RPMI7951 (cell line): Measurements from ENCODE around the gene KRTAP4-16. TPM values are rescaled to one million over a fixed set of nuclear protein-coding genes. Genes with fewer than 3 reads are reported as not detected.
"Not testable (repeated sequence)": the region's sequence is repeated elsewhere in the genome, so short reads cannot be mapped to it uniquely, and the experiment has no call there.

Source experiments
- DNase-seq: peaks from one replicate; pipeline ENCODE4 v3.0.0-alpha.2; 2012; ENCODE audit warnings: low read depth
- total RNA-seq: library from RNA; depleted of rRNA; stranded (reverse); fragments of >200 nt; shearing (Covaris generic); gene quantifications from 2 replicates; pipeline ENCODE4 v1.2.3, GENCODE V29; 2014

KRTAP4-16 gene
- total RNA-seq, 1 experiment from 2014 or later: not detected

GRCh38 chr17:41076788-41077187 lies 25.2 kb downstream of the KRTAP4-16 start:
- no peak for DNase-seq

DNA sequence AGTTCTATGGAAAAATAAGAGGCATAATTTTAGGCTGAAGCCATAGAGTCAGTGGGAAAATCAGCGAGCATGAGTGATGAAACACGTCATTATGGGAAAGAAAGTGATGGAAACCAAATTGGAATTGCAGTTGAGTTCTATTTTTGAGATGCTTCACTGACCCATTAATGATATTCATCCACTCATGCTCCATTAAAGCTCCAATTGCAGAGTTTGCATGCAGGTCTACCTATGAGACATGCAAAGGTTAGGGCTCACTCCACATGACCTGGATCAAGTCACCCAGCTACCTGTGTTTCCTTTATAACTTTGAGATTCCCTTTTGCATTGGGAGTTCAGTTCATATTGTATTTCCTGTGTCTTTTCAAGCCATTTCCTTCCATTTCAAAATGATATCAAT lies 28.3 kb downstream of the KRTAP4-16 start:
- DNase-seq: no peak

DNA sequence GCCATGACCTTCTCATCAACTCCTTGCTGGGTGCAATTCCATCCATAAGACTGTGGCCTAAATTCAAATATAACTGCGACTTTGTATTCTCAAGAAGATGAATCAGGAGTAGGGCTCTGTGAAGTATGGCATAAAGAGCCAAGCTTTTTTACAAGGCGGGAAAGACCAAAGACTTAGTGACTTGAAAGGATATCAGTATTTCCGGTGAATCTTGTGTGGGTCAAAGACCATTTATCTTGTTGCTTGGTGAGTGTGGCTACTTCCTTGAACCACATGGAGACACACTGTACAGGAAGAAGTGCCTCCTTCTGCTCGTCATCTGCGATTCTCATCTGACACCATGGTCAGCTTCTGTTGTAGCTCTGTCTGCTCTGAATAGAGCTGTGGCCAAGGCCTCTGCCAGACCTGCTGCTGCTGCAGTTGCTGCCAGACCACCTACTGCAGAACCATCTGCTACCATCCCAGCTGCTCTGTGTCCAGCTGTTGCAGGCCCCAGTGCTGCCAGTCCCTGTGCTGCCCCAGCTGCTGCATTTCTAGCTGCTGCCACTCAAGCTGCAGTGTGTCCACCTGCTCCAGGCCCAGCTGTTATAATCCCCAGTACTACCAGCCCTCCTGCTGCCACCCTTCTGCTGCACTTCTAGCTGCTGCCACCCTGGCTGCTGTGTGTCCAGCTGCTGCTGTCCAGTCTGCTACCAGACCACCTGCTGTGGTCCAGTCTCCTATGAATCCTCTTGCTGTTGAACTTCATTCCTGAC lies 30.2 kb downstream of the KRTAP4-16 start:
- no peak for DNase-seq

DNA sequence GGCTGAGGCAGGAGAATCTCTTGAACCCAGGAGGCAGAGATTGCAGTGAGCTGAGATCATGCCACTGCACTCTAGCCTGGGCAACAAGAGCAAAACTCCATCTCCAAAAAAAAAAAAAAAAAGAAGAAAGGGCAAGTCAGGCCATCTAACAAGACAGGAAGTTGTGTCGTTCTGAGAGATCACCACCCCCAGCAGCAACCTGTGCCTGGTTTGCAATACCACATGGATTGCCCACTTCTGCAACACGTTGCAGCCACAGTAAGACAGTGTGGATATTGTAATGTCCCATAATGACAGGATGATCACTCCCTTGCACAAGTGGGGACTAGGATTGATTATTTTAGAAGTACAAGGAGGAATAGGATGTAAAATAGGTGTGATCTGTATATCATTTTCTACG lies 33.0 kb downstream of the KRTAP4-16 start:
- no peak for DNase-seq

DNA sequence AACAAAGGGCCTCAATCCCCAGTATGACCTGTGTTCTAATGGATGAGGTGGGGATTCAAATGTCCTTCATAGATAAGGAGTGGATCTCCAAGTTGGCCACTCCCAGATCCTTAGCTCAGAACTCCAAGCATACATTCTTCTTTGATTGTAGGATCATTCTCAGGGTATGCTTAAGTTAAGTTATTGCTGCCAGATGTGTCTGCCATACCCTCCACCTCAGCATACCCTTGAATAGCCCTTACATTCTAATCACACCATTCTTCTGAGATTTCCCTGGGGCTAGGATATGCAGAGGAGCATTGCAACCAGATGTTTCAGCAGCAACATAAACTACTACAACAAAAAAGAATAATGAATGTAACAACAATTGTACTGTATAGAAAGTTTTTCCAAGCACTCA lies 34.7 kb downstream of the KRTAP4-16 start:
- peak; percentile 86 for DNase-seq

DNA sequence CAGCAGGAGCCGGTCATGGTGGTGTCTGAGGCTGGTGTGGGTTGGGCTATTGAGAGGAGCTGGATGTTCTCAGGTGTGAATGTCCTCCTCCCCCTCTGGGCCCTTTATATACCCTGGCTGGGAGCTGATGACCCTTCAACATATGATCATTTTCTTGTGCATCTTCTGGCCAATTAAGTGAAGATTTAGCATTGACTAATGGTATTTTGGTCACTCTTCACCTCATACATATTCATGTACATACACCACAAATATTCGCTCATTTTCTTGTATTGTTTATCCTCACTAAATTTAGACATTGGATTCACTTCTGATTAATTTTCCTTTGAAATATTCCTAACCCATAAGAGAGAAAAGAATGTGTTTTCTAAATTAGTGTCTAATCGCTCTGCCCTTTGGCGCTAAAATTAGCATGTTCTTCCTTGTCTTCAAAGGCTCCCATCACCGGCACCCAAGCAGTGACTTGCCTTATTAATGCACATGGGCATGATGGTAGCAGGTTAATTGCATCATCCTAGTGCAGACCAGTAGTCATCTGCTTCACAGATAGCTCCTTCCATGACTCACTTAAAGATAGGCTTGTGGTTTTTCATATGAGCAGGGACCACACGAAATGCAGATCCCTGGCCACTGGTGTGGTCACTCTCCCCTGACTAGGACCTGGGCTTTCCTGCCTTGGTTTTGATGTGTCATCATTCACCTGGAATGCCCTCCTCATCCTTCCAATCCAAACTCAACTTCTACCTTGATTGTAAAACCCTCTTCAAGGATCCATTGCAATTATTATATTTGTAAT lies 36.0 kb downstream of the KRTAP4-16 start, which contains the start of gene KRTAP2-4:
Gene KRTAP2-4 (minus strand): TSS at position 51 of the 796 bp plus-strand sequence. CDS start 34 bp downstream, at position 17.
- DNase-seq: peak; percentile 96

DNA sequence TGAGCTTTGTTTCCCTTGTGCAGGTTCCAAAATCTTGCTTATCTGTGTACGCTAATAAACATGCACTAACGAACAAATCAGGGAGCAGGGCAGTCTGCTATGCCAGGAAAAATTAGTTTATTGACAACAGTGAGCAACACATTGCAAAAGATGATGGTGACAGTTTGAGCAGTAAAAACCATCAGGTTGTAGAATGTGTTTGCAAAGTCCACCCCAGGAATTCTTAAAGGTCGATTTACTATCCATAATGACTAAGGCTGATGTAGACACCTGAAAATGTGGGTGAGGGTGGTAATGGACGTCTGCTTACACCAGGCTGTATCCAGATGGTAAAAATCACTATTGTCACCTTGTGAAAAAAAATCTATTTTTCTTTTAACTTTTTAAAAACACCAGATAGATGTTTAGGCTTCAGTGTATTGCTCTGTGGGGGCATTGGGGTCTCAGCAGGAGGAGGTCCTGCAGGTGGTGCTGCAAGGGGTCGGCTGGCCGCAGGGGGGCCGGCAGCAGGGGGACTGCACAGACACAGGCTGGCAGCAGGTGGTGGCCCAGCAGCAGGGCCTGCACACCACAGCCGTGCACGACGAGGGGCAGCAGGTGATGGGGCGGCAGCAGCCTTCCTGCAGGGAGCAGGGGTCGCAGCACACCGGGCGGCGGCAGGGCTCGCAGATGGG lies 36.9 kb downstream of the KRTAP4-16 start:
- DNase-seq: not testable (repeated sequence)

GRCh38 chr17:41064301-41064700 lies 37.7 kb downstream of the KRTAP4-16 start:
- DNase-seq: no peak

DNA sequence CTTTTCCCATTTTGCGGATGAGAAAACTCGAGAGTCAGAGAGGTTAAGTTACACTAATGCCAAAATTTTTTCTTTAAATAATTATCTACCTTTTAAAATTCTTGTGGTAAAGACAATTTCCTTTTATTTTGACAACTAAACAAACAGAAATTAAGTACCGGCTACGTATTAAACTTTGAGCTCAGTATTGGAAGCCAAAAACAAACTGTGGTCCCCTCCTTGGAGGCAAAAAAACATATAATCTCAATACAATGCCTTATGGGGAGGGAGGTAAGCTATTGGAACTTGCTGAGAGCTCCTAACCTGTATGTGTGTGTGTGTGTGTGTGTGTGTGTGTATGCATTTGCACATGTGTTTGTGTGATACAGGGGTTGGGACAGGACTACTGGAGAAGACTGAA lies 38.6 kb downstream of the KRTAP4-16 start:
- DNase-seq: no peak

- peak; percentile 88 for DNase-seq
These were observed 40.0 kb downstream of the KRTAP4-16 start for GRCh38 chr17:41061964-41062363.

- peak; percentile 93 for DNase-seq
These were observed 41.9 kb downstream of the KRTAP4-16 start, which contains the start of gene KRTAP2-3 for GRCh38 chr17:41060052-41060604. Gene KRTAP2-3, minus strand, starts transcription at chr17:41060114. Its CDS starts 64 bp downstream, at chr17:41060050.

- peak; percentile 81 for DNase-seq
These were observed 42.5 kb downstream of the KRTAP4-16 start for GRCh38 chr17:41059276-41060051.

DNA sequence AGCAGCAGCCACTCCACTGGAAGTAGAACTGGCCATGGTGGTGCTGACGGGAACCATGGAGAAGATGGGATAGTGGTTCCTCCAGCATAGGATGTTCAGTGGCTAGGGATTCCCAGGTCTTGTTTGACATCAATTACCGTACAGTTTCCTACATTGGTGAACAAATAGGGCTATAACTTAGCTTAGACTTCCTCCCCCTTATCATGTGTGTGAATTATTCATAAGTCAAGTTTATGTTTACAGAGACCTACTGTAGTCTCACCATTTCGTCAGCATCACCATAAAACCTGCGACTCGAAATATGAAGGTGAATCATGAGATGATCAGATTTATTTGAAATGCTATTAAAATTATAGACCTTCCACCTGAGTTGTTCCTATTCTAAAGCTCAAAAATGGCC lies 43.3 kb downstream of the KRTAP4-16 start:
- no peak for DNase-seq

GRCh38 chr17:41057547-41057946 lies 44.5 kb downstream of the KRTAP4-16 start:
- DNase-seq: no peak

GRCh38 chr17:41055130-41055529 lies 46.9 kb downstream of the KRTAP4-16 start, which contains the start of gene KRTAP2-2:
Gene KRTAP2-2, minus strand, starts transcription at chr17:41055230. Its CDS starts 19 bp downstream, at chr17:41055211.
- not testable (repeated sequence) for DNase-seq

- not testable (repeated sequence) for DNase-seq
These were observed 47.5 kb downstream of the KRTAP4-16 start for GRCh38 chr17:41054556-41054955.

- DNase-seq: no peak
These were observed 48.0 kb downstream of the KRTAP4-16 start for GRCh38 chr17:41054025-41054424.

DNA sequence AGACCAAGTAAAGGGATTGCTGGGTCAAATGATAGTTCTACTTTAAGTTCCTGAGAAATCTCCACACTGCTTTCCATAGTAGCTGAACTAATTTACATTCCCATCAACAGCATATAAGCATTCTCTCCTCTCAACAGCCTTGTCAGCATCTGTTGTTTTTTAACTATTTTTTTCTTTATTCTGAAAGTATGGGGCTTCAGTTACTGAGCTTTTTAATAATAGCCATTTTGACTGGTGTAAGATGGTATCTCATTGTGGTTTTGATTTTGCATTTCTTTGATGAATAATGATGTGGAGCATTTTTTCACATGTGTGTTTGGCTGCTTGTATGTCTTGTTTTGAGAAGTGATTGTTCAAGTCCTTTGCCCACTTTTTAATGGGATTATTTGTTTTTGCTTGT lies 49.4 kb downstream of the KRTAP4-16 start:
- peak; percentile 66 for DNase-seq
